Skin of body (tissue), 2 donors: Measurements from ENCODE around the gene CDH11. TPM values are rescaled to one million over a fixed set of nuclear protein-coding genes. Genes with fewer than 3 reads are reported as not detected.
A peak's percentile ranks its signal among the peaks of the same experiment; 100 is the strongest.

Source experiments
- DNase-seq: peaks from one replicate; lab custom pipeline; 2025; lab: John Stamatoyannopoulos, UW
- total RNA-seq: library from RNA; depleted of rRNA; stranded (reverse); fragments of >200 nt; gene quantifications from one replicate; pipeline ENCODE4 v1.2.3, GENCODE V29; 2014

CDH11 gene
- total RNA-seq, 1 donor from 2014 or later: 102 TPM

- peak; percentile 65 for DNase-seq
These were observed 50.9 kb downstream of the CDH11 start for GRCh38 chr16:65070831-65071432.

DNA sequence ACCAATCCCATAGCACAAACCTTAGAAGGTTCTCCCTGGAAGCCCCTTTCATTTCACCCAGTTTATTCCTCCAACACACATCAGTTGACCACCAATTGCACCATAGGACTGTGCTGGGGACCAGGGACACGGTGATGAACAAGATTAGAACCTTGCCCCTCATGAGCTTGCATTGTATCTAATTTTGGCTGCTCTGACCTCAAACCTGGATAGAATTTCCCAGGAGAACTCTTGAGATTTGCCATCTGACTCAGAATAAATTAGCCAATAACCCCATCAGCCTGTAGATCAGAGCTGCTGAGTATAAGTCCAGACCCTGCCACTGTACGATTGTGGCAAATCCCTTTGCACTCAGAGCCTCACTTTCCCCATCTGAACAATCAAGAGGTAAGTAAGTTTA is 52.1 kb downstream of the CDH11 start:
- DNase-seq: no peak

DNA sequence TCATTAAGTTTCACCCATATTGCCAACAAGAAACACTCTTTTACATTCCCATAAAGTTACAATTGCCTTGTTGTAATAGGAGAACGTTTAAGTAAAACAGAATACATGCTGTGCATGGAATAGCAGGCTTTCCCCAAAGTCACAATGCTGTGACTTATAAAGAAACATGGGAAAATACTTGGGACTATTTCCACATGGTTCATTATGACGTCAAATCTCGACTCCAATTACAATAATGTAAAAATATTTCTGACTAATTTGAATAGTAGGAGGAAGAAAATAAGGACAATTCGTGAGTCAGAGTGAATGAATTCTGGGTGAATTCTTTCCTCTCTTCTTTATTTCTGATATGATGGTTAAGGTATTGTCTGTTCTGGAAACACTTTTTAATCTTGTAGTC is 52.8 kb downstream of the CDH11 start:
- DNase-seq: no peak

DNA sequence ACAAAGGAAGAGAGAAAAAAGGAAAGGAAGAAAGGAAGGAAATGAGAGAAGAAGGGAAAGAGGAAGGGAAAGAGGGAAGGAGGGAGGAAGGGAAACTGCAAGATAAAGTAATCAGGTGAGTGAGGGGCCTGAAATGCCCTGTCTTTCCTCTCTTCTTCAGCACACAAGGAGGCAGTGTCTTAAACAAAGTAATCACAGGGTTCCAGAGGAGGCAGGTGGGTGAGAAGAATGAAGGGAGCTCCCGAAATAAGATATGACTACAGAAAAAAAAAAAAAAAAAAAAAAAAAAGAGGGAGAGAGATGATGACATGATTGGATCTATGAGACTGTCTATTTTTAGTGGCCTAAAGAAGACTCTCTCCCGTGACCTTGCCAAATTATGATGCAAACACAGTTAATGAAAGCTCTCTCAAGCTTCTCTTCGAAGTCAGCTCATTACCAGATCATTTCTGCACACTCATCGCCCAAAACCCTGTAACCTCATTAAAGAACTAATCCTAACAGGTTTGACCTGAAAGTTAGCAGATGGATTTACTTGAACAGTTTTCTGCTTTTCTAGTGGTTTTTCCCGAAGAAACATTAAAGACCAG is 53.6 kb downstream of the CDH11 start:
- peak; percentile 57 for DNase-seq

- no peak for DNase-seq
These were observed 55.2 kb downstream of the CDH11 start for GRCh38 chr16:65066651-65067050.

GRCh38 chr16:65065031-65065430 is 56.8 kb downstream of the CDH11 start:
- DNase-seq: no peak

DNA sequence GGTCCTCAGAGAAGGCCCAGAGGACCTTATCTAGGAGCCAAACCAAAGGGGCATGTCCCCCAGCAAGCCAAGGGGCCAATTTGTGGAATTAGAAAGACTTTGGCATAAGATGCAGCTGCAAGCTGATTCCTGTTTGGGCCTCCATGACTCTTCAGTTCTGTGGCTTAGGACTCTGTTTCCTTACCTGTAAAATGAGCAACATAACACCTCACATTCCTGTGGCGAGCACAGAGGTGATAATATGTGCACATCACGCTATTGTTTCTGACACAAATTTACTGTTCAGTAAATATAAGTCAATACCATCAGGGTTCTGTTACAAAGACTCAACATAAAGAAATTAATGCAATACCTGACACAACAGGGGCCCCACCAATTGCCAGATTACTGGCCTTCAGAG is 57.7 kb downstream of the CDH11 start:
- DNase-seq: no peak

DNA sequence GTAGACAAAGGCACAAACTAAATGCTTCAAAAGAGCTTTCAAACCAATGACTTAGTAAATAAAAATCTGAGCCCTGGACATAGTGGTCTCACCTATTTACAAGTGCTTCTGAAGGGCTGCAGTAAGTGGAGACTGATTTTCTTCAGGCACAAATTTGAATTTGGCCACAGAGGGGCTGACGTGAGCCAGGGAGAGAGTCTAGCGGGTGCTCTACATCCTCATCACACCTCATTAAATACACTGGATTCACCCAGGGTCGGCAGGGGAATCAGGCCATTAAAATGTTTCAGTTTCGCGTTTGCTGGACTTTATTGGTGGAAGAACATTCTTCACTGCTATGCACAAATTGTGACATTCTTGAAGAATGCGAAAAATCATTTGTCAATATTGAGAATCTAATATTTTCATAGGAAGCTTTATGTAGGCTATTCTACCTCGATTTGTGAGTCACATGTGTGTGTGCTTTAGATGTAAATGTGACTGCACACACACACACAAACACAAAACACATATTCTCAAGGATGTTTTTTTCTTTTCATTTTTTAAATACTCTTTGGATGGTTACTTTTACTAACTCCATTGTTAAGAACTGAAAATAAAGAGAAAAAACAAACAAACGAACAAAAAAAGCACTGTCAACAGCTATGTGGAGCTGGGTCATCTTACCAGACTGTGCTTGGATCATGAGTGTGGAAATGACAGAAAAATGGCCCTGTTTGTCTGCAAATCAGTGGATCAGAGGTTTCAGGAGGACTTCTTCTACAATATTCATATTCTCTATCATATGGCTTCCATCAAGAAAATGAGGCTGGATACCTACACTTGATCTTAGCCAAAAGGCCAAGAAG is 58.9 kb downstream of the CDH11 start:
- DNase-seq: no peak

- DNase-seq: no peak
These were observed 59.8 kb downstream of the CDH11 start for GRCh38 chr16:65061935-65062518.

GRCh38 chr16:65061263-65061662 is 60.6 kb downstream of the CDH11 start:
- no peak for DNase-seq

DNA sequence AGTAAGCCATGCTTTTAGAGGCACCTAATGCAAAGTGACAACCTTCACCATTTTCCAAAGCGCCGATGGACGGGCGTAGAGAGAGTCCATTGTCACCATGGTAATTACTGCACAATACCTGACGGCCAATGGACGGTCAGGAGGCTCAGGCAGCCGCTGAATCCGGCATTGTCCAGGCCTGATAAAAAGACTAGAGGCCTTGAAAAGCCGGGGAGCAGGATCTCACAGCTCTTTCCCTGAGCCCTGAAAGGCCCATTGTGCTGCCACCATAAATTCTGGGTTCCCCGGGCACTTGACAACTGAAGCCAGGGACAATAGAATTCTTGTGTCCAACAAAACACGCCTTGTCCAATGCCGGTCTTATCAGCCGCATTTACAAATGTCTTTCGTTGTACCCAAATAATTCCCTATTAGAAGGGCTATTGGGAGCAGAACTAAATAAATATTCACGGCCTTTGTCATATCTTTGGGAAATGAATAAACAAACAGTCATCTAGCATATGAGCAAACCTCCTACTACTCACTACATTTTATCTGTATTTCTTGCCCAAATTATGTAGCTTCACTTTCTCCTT is 62.4 kb downstream of the CDH11 start:
- no peak for DNase-seq

GRCh38 chr16:65057184-65057583 is 64.7 kb downstream of the CDH11 start:
- no peak for DNase-seq

DNA sequence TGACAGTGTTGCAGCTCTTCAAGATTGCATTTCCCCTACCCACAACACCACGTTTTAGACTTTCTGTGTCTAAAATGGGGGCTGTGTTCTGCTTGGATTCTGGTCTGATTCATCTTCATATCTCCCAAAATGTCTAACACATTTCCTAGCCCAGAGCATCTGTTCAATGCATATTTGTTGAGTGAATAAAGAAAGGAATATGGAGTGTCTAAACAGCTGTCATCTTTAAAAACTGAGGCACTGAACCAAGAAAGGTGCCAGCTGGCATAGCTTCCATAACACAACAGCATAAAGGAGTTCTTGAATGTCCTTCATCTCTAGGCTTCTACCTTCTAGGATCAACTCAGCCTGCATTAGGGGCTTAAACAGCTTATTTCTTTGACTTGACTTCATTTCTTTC is 67.4 kb downstream of the CDH11 start:
- DNase-seq: no peak

DNA sequence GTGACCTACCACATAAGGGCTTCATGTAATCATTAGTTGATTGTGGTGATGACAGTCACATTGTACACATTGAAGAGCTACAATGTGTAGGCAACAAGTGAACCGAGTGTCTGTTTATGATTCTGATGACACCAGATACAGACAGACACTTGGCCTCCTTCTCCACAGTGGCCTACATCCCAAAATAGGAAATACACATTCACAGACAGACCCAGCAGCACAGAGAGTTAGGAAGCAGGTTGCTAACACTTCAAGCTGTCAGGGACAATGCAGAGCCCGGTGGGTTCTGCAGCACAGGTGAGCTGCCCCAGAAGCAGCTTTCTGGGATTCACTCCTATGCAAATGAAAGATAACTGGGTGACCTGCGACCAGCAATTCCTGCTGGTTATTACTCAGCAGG is 72.2 kb downstream of the CDH11 start:
- no peak for DNase-seq

DNA sequence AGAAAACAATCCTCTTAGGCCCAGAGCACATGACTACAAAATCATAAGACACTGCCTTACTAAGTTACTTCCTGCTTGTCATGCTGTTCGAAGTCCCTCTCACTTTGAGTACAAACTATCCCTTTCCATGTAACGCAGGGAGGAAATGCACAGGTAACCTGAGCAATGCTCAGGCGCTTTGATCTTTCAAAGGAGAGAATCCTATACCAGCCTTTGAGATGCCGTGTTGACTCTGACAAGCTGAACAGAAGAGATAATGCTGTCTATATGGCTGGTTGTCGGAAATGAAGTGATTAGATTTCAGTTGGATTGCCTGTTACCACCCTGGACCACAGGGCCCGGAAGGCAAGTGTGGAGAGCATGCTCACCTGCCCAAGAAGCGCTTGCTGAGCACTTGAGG is 75.9 kb downstream of the CDH11 start:
- DNase-seq: no peak

- DNase-seq: no peak
These were observed 77.0 kb downstream of the CDH11 start for GRCh38 chr16:65044873-65045272.

GRCh38 chr16:65044026-65044425 is 77.8 kb downstream of the CDH11 start:
- no peak for DNase-seq

- DNase-seq: no peak
These were observed 79.2 kb downstream of the CDH11 start for GRCh38 chr16:65042438-65043365.

DNA sequence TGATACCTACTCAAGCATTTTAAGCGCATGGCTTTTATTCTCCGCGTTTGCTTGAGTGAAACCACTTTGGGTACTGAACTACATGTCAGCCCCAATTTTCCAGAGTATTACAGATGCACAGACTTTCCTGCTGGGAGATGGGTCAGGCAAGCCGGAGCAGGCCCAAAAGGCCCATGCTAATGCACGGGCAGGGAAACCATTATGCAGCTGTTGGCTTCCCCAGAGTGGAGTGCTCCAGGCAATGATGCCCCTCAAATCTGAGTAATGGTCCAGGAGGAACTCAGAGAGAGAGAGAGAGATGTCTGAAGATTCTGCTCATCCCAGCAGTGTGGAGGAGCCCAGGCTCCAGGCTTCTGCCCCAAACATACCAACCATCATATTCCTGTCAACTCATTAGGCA is 80.2 kb downstream of the CDH11 start:
- DNase-seq: no peak

GRCh38 chr16:65038100-65038499 is 83.8 kb downstream of the CDH11 start:
- DNase-seq: no peak

- DNase-seq: no peak
These were observed 84.3 kb downstream of the CDH11 start for GRCh38 chr16:65037556-65037955.
